ENCODE data around the gene GSTA5.
"Not testable (repeated sequence)": the region's sequence is repeated elsewhere in the genome, so short reads cannot be mapped to it uniquely, and the experiment has no call there.

Gene GSTA5

GRCh38 chr6:52790861-52791260 is 49.8 kb downstream of the GSTA5 start:
- no peak for DNase-seq (ENCODE audit: low read depth)
- no peak overlapping the region for H3K4me3 ChIP-seq (ENCODE audit: low read depth, low read length)
- in situ Hi-C loops (cut with HindIII; ENCODE audit: low sequenced_read_pairs) = no loop called here
- TF ChIP-seq CTCF (IDR thresholded peaks at IDR 0.05; ENCODE audit: low read depth, low read length, missing control alignments) = no peak

GRCh38 chr6:52789658-52790057 is 51.0 kb downstream of the GSTA5 start:
- DNase-seq (ENCODE audit: low read depth); in situ Hi-C loops (cut with HindIII; ENCODE audit: low sequenced_read_pairs); H3K4me3 ChIP-seq (ENCODE audit: low read depth, low read length): not testable (repeated sequence)

- H3K4me3 ChIP-seq (ENCODE audit: low read depth, low read length) = no peak overlapping the region
- in situ Hi-C loops (cut with HindIII; ENCODE audit: low sequenced_read_pairs) = no loop called here
- DNase-seq (ENCODE audit: low read depth) = no peak
- TF ChIP-seq CTCF (IDR thresholded peaks at IDR 0.05; ENCODE audit: low read depth, low read length, missing control alignments) = no peak
These were observed 52.1 kb downstream of the GSTA5 start for GRCh38 chr6:52788478-52788877.

- TF ChIP-seq CTCF (IDR thresholded peaks at IDR 0.05; ENCODE audit: low read depth, low read length, missing control alignments) = no peak
- in situ Hi-C loops (cut with HindIII; ENCODE audit: low sequenced_read_pairs) = no loop called here
- H3K4me3 ChIP-seq (ENCODE audit: low read depth, low read length) = no peak overlapping the region
- DNase-seq (ENCODE audit: low read depth) = no peak
These were observed 52.7 kb downstream of the GSTA5 start for GRCh38 chr6:52787917-52788316.

- H3K4me3 ChIP-seq (ENCODE audit: low read depth, low read length) = no peak overlapping the region
- no peak for TF ChIP-seq CTCF (IDR thresholded peaks at IDR 0.05; ENCODE audit: low read depth, low read length, missing control alignments)
- in situ Hi-C loops (cut with HindIII; ENCODE audit: low sequenced_read_pairs) = no loop called here
- DNase-seq (ENCODE audit: low read depth) = no peak
These were observed 54.2 kb downstream of the GSTA5 start for GRCh38 chr6:52786249-52786956.

- H3K4me3 ChIP-seq (ENCODE audit: low read depth, low read length); in situ Hi-C loops (cut with HindIII; ENCODE audit: low sequenced_read_pairs); DNase-seq (ENCODE audit: low read depth): not testable (repeated sequence)
These were observed 57.8 kb downstream of the GSTA5 start for GRCh38 chr6:52782696-52783274.

GRCh38 chr6:52782209-52782608 is 58.4 kb downstream of the GSTA5 start:
- in situ Hi-C loops (cut with HindIII; ENCODE audit: low sequenced_read_pairs); H3K4me3 ChIP-seq (ENCODE audit: low read depth, low read length); DNase-seq (ENCODE audit: low read depth): not testable (repeated sequence)

All from astrocyte of the cerebellum (primary cell).